GM12892 (cell line): ENCODE measurements around the gene ACTRT2.

ENCODE experiments used
- DNase-seq: peaks from one replicate; pipeline ENCODE4 v3.0.0; 2011; ENCODE audit not compliant: insufficient read length
- FAIRE-seq: peaks from 2 replicates; lab custom pipeline; 2011; peaks lifted over from hg19 to GRCh38; lab: Jason Lieb, UNC
- POLR2A ChIP-seq: IDR thresholded peaks from 2 replicates; pipeline ENCODE4 v1.6.1; 2011; ENCODE audit warnings: low read depth, low read length, control low read depth
- POLR2AphosphoS5 ChIP-seq: IDR thresholded peaks from 2 replicates; pipeline ENCODE4 v1.6.1; 2011; ENCODE audit warnings: low read depth, low read length, control low read depth
- TAF1 ChIP-seq: IDR thresholded peaks from 2 replicates; pipeline ENCODE4 v1.6.1; 2011; ENCODE audit warnings: low read depth, mild to moderate bottlenecking, control low read depth, low read length, borderline replicate concordance

ACTRT2 gene

DNA sequence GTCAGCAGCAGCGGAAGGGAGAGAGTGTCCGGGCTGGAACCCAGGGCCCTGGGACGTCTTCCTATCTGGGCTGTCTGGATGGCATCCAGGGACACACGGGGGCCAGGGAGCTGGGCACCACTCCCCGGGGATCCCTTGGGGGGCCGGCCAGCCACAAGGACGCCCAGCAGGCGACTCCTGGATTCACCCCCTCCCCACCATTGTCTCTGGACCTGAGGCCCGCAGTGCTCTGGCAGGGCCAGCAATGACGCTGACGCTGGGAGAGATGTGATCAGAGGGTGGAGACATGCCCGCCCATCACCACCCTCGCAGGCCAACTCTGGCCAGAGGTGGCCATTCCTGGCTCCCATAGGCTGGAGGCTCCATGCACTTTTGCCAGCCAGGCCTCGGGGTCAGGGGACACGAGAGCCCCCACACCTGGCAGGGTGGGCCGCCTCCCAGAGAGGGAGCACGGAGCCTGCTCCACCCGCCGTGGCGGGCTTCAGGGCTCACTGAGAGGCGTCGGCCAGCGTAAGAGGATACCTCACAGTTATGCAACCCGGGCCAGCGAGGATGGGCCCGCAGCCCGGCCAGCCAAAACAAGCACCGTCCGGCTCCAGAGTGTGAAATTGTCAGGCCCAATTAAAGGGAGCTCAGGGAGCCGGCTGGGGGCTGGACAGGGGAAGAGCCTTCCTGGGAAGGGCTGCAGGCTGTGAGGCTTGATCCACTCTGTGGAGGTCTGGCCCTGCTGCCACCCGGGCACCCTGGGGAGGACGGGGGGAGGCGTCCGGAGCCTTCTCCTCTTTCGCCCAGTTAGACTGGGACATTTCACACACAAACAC, 10.3 kb downstream of the ACTRT2 start:
- no peak for TF ChIP-seq POLR2AphosphoS5
- DNase-seq (no peak), FAIRE-seq (no peak)

DNA sequence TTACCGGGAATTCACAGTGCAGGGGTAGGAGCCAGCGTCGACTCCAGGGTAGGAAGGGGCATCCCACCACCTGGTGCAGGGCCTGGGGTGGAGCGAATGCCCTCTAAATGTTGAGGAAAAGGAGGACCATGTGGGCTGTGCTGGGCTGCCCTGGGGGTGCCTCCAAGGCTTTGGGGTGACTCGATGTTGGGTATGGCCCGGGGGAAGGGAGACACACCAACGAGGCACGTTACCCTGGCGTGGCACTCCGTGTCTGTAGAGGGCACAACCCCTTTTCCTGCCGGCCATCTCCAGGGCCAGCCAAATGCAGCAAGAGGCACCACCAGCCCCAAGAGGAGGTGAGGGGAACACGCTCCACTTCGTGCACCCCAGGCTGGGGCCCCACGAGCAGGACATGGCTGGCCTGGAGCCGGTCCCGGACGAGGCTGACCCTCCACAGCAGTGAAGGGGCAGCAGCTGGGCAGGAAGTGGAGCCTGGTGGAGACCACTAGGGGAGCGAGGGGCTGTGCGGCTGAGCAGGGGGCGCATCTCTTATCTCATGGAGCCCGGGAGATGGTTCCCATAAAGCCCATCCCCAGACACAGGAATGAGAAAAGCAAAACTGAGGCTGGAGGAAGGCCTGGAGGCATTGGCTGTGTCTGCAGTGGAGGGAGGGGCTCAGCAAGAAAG, 11.2 kb downstream of the ACTRT2 start:
- FAIRE-seq = no peak
- no peak for DNase-seq

DNA sequence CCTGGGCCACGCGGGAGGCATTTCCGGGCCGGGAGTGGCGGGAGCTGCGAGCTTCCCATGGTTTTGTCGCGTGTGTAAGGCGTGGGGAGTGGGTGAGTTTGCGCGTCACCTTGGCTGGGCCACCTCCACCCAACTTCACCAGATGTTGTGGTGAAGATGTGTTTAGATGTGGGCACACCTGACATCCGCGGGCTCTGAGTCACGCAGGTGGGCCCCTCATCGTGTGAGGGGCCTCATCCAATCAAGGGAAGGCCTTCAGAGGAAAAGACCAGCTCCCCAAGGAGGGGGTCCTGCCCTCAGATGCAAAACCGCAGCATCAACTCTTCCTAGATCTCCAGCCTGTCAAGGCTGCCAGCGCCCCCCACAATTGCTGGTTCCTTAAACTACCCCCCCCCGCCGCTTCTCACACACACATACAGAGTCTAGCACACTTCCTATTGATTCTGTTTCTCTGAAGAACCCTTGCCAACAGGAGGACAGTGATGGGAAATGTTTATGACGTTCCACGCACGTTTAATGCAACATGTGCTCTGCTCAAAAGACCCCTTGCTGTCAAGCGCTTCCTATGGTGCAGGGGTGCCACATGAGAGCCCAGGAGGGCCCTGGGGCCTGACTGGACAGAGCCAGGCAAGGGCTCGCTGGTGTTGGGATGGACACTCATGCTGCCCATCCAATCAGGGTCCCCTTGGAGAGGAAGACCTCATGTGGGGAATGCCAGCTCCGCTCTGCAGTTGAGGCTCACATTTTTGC, 11.9 kb downstream of the ACTRT2 start:
- FAIRE-seq = no peak
- DNase-seq = no peak
- TF ChIP-seq TAF1 (no peak), POLR2A (no peak), POLR2AphosphoS5 (no peak)

More for the DNA sequence above, 11.2 kb downstream of the ACTRT2 start:
- TF ChIP-seq POLR2A = no peak
- TF ChIP-seq TAF1 = no peak
- no peak for TF ChIP-seq POLR2AphosphoS5

DNA sequence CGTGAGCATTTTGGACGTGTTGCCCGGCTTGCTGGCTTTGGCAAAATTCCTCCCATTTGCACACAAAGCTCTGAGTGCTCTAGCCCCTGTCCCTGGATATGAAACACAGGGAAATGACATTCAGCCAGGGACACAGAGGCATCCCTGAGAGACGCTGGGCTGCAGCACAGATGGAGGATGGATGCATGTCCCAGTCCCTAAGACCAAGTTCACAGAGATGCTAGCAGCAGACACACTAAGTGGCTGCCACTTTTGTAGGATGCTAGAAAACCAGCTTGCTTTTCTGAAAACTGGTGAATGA, 12.5 kb downstream of the ACTRT2 start:
- DNase-seq (no peak), FAIRE-seq (no peak)
- TF ChIP-seq TAF1 (no peak), POLR2A (no peak), POLR2AphosphoS5 (no peak)

DNA sequence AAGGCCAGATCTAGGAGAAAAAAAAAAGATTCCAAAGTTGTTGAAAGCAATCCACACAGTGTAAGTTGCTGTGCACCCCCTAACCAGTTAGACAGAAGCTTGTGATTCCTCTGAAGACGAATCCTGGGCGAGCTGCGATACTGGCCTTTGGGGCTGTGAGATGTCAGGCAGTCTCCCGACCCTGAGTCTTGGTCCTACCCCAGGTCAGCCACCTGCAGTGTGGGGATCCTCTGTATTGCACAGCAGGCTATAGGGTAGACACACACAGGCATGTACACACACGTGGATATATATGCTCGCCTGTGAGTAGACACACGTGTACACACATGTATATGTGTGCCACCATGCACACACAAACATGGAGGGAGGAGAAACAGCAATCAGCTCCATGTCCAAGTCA, 12.9 kb downstream of the ACTRT2 start:
- TF ChIP-seq POLR2AphosphoS5 = no peak
- TF ChIP-seq POLR2A = no peak
- TF ChIP-seq TAF1 = no peak

DNA sequence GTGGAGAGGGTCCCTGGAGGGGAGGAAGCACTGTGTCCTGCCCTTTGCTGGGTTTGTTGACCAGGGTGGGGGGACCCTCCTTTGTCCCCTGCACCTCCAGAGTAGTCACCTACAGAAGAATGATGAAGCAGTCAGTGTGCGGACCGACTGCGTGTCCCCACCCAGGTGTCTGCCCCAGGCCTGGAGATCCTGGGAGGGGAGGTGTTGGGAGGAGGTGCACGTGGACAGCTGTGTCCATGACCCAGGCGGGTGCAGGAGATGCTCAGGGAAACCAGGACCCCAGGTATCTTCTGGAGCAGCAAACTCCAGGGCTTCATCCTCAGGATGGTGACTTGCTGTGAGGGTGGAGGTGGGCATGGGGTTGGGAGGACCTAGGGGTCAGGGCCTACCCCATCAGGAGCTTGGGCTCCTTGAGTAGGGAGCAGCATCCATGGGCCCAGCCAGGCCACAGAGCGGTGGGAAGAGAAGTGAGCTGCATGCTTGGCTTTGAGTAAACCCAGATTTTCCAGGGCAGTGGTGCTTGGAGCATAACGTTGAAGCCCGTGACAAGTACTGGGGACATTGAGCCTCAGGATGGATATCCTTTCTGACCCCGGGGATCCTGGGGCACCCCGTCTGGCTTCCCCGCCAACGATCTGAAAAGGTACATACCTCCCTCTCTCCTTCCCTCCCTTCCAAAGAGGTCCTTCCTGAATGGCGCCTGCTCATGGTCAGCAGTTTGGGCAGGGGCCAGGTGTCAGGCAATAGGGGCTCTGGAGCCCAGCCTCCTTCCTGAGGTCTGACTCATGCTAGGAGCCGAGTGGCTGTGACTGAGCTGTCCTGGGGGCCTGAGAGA, 13.7 kb downstream of the ACTRT2 start:
- TF ChIP-seq POLR2AphosphoS5 (no peak), POLR2A (no peak), TAF1 (no peak)
- FAIRE-seq = no peak
- DNase-seq = no peak

More for the DNA sequence above, 12.9 kb downstream of the ACTRT2 start:
- FAIRE-seq (no peak), DNase-seq (no peak)

DNA sequence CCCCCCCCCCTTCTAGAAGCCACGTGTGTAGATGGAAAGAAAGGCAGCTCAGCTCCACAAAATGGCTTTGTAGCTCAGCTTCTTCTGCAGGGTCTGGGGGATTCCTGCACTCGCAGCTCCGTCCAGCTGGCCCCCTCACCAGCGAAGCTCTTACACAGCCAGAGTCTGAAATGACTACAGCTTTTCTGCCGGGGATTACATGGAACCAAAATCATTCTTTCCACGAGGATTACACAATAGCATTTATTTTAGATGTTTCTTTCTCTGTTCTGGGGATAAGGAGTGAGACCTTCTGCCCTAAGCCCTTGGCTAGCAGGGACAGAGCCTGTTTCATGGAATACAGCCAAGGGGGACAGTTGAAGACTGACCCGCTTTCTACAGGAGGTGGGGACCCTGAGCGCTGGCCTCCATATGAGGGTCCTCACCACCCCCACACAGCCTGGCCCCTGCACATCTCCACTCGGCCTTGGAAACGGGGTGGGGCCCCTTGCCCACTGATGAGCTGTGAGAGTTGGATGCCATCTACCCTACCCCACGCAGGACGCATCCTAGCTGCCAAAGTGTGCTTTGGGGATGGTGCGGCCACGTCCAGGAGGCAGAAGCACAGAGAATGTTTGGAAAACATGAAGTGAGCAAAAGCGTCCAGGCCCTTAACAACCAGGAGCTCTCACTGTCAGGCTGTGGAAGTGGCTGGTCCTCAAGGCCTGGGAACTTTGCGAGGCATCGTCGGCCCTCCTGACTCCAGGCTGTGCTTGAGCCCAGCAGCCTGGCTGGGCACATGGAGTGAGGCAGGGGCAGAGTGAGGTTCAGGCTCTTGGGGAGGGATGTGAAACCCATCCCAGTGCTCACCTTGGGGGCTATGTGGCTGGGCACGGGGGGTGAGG, 14.5 kb downstream of the ACTRT2 start:
- no peak for FAIRE-seq
- DNase-seq = no peak
- TF ChIP-seq POLR2A (no peak), POLR2AphosphoS5 (no peak), TAF1 (no peak)

DNA sequence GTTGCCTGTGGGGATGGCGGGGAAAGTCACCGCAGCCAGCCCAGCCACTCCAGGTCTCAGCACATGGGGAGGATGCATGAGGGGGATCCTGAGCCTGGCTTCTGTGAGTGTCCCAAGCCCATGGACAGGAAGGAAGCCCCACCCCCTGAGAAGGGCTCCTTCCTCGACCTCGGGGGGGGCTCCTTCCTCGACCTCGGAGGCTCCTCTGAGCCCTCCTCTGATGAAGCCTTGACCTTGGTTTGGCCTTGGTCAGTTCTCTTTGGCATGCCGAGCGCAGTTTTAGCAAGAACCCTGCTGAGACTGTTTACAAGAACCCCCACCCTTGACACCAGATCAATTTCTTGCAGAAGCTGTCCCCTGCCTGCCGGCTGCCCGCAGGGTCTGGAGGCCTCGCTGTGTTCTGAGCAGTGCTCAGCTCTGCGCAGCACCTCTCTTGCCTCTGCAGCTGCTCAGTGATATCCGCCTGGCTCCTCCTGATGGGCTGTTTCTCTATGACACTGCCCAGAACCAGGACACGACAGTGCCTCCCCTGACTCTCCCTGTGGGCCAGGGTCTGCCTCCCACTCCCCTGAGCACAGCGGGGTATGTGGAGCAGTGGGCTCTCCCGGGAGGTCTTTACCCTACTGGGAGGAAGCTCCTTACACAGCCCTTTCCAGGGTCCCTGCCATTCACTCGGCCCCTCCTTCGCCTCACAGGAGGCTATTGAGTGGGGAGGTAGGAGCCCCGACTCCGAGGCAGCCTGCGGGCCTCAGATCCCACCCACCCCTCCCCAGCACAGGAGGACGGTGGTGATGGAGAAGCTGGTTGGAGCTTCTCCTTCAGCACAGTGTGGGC, 15.4 kb downstream of the ACTRT2 start:
- DNase-seq = no peak
- no peak for FAIRE-seq
- no peak for TF ChIP-seq POLR2A
- TF ChIP-seq POLR2AphosphoS5 = no peak
- no peak for TF ChIP-seq TAF1

DNA sequence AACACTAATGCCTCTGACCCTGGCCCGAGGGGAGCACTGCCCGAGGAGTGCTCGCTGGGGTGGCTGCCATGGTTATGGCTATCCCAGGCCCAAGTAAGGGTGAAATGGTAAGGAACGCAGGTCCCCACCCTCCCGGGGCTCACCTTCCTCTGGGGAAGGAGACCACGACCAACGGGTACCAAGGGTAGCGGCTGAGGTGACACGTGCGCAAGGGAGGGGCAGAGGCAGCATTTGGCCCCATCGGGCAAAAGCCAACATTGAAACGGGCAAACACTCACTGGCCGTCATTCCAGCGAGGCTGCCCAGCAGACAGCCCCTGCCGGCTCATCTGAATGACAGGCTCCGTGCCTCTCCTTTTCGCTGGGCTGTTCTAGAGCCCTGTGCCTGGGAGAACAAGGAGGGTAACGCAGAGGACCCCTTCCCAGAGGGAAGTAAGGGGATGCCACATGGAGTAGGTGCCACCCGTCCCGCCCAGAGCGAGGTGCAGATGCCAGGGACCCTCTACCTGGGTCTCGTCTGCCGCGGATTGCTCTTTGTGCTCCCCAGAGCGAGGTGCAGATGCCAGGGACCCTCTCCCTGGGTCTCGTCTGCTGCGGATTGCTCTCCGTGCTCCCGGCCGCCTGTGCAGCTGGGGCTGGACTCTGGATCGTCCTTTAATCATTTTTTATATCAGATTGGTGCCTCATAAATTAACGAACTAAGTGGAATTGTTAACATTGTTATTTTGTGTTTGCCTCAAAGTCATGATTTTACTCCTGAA, 16.2 kb downstream of the ACTRT2 start:
- no peak for FAIRE-seq
- no peak for DNase-seq
- no peak for TF ChIP-seq POLR2A
